GM18868 (cell line): ENCODE results near the gene CHIC1.
"Not testable (repeated sequence)": the region's sequence is repeated elsewhere in the genome, so short reads cannot be mapped to it uniquely, and the experiment has no call there.

Experiments
- ATAC-seq: cut with Tn5 transposase; IDR thresholded peaks from one replicate; pipeline ENCODE4 v1.9.1; 2021; ENCODE audit warnings: mild to moderate bottlenecking, moderate library complexity; ENCODE audit not compliant: unreplicated experiment

CHIC1 gene

DNA sequence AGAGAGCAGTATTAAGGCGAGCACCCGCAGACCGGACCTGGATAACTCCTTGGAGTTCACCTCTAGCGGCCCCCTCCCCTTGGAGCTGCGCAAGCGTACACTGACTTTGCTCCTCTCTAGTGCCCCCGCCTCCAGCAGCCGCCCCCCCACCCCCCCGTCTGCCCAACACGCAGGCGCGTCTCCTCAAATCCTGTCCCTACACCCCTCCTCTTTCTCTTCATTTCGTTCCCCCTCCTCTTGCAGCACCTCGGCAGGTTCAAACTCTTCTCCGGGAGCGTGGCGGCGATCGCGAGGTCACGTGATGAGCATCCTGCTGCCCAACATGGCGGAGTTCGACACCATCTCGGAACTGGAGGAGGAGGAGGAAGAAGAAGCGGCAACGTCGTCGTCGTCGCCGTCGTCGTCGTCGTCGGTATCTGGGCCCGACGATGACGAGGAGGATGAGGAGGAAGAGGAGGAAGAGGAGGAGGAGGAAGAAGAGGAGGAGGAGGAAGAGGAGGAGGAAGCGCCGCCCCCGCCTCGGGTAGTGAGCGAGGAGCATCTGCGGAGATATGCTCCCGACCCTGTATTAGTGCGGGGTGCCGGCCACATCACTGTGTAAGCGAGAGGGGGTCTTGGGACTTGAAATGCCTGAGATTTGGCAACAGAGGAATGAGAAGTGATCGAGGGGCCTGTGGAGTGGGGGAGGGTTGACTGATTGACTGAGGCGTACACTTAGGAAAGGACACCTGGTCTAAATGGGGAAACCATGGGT lies at the start of gene CHIC1:
TSS of gene CHIC1 (plus strand) at position 214 of the 754 bp plus-strand sequence. CDS start at position 302, 88 bp downstream.
- peak; percentile 75 for ATAC-seq

DNA sequence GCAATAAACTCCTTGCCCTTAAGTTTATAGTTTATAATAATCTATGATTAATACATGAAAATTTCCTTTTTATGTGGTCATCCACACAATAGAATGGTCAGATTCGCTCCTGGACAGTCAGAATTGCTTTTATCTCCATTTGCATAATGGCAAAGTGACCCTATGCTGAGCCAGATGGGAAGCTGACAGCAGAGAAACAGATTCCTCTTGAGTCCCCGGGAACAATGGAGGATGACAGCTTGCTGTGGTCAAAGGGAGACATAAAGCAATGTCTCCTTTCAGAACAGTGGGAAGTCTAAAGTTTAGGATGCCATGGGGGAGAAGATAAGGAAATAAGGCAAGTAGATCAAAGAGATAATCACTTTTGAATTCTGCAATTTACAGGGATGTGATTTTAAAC lies 40.2 kb upstream of the CHIC1 start:
- not testable (repeated sequence) for ATAC-seq

DNA sequence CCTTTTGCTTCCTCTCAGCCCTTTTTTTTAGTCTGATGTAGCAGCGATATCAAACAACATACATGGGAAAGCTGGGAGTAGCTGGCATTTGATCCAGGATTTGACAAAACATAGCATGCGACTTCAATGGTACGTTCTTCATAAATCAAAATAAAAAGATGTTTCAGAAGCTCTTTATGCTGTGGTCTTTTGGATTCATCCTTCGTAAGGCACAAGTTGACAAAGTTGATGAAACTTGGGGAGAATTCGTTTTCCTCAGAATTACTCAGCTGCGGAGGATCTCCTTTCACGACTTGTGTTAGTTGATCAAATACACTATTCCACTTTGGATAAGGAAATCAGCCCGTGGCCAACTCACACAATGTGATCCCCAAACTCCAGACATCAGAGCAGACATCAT lies 38.1 kb upstream of the CHIC1 start:
- ATAC-seq = no peak

DNA sequence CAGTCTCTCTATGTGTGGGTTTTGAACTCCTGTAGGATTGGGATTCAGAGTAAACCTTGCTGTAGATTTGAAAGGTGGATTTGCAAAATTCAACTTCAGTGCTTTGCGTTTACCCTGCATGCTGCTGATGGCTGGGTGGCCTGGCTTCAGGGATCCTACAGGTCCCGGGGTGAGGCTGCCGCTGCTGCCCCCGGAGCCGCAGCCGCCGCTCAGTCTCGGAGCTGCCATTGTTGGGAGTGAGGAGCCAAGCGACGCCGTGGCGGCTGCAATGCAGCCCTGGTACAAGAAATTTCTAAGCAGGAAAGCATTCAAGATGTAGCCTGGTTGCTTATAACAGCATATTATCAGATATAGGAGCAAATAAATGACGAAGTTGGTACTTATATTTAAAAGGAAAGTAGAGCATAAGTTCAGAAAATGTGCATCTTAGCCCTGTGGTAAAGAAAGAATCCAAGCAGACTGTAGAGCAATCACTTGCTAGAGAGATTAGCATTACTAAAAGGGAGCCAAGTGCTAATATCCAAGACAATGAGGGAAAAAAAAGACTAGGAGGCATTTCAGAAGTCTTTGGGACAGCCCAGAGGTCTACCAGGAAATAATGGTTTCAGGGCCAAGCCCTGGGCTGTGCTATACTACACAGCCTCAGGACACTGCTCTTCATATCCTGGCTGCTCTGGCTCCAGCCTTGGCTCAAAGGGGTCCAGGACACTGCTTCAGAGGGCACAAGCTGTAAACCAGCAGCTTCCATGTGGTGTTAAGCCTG lies 36.9 kb upstream of the CHIC1 start:
- no peak for ATAC-seq

DNA sequence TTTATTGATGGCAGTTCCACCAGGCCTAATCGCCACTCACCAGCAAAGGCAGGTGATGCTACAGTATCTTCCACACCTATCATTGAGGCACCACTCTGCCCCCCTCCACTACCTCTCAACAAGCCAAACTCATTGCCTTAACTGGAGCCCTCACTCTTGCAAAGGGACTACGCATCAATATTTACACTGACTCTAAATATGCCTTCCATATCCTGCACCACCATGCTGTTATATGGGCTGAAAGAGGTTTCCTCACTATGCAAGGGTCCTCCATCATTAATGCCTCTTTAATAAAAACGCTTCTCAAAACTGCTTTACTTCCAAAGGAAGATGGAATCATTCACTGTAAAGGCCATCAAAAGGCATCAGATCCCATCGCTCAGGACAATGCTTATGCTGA lies 31.3 kb upstream of the CHIC1 start:
- ATAC-seq = not testable (repeated sequence)

DNA sequence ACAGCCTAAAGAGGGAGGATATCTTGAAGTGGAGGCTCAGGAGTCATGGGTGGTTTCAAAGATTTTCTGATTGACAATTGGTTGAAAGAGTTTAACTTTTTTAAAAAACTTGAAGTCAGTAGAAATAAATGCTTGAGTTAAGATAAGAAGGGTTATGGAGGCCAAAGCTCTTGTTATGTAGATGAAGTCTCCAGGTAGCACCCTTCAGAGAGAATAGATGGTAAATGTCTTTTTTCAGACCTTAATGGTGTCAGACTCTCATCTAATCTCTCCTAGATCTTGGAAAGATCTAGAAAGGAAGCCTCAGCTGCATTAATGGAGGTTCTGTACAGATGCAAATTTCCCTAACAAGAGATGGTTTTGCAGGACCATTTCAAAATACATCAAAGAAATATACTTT lies 6.8 kb upstream of the CHIC1 start:
- no peak for ATAC-seq

DNA sequence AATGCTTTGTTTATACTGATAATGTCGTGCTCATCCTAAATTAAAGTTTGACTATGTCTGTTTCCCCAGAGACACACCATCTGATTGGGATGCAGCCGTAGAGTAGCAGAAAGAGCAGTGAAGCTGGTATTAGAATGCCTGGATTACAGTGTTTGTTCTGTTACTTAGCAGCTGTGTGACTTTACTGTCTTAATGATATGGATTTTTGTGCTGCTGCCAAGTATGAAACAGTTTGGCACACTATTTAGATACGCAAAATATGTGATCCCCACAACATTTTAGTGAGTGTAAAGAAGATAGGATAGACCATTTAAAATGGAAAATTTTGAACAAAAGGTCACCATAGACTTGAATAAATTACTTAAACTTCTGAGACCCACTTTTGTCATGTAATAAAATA lies 1.2 kb upstream of the CHIC1 start:
- no peak for ATAC-seq

DNA sequence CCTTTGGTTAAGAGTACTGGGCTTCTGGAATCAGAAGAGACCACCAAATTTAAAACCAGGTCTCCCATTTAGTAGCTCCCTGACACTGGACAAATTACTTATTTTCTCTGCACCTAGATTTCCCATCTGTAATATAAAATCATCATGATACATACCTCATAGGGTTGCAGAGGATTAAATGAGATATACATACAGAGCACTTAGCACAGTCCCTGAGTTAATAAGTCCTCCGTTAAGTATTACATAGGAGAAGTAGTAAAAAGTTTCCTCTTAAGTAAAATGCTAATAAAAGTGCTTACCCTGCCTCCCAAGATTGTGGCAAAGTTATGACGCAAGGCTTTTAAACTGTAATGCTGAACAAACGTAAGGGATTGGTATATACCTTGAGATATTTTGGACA lies 539 bp upstream of the CHIC1 start:
- ATAC-seq = peak; percentile 7

DNA sequence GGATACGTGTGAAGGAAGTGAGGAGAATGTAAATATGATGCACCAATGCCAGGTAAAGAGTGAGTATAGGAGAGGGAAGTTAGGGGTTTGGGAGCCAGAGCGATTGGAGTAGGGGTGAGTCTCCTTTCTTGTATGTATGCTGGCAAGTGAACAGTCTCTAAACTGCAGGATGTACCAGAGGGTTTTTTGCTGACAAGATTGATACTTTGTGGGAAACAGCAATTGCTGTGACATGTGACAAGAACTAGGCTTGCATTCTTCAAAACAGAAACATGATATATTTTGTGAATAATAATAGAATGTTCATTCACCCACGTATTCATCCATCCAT lies 706 bp downstream of the CHIC1 start:
- peak; percentile 34 for ATAC-seq

DNA sequence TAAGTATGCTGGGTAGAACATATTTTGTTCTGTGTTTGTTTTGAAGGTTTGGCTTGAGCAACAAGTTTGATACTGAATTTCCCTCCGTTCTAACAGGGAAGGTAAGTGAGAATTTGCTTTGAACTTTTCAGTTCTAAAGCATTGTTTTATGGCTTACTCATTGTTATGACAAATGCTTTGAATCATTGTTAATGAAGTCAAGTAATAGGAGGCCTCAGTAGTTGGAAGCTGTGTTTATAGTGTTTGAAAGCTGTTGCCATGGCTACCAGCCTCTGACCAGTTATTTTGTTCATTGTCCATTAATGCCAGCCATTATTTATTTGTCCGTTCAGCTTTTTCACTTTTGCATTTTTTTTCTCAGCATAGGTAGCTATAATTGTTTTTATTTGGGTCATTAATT lies 14.4 kb downstream of the CHIC1 start:
- no peak for ATAC-seq

DNA sequence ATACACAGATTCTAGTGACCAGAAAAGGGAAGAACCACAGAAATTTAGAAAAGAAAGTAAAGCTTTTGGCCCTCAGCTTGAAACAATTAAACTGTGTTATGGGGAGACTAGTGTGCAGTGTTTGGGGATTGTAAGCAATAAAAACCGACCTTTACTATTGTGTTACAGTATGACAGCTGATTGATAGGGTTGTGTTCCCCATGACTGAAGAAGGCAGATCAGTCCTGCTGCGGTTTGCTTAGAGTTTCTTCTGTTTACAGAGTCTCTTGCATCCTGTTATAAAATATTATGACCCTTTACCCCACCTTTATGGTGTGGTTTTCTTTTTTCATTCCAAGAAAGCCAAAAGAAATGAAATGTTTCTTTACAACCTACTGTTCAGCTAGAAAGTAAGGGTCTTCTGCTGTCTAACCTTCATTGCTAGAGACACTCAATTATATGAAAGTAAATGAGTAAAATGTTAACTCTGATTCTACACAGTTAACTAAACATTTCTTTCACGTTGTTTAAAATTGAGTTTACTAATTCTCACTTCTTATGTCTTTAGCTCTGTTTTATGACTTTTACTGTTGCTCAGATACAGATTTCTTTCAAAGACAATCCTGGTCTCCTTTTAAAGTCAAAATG lies 18.1 kb downstream of the CHIC1 start:
- ATAC-seq = peak; percentile 78

DNA sequence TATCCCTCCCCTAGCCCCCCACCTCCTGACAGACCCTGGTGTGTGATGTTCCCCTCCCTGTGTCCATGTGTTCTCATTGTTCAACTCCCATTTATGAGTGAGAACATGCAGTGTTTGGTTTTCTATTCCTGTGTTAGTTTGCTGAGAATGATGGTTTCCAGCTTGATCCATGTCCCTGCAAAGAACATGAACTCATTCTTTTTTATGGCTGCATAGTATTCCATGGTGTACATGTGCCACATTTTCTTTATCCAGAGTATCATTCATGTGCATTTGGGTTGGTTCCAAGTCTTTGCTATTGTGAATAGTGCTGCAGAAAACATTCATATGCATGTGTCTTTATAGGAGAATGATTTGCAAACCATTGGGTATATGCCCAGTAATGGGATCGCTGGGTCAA lies 34.8 kb downstream of the CHIC1 start:
- not testable (repeated sequence) for ATAC-seq

DNA sequence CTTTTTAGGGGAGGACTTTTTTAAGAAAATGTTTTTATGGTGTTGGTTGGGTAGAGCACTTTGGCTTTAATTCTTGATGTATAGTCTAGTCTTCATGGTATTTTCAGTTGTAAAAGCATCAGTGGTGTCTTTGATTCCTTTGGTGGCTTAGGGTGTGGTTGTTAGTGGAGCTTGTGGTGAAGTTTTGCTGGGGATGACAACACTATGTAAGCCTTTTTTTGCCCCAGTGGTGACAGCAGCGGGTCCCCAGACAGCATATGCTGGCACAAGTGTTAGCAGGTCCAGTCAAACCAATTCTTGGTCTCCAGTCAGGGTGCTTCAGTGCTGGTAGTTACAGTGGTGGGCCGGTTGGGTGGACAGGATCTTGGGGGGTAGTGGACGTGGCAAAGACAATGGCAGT lies 52.0 kb downstream of the CHIC1 start:
- ATAC-seq = no peak

DNA sequence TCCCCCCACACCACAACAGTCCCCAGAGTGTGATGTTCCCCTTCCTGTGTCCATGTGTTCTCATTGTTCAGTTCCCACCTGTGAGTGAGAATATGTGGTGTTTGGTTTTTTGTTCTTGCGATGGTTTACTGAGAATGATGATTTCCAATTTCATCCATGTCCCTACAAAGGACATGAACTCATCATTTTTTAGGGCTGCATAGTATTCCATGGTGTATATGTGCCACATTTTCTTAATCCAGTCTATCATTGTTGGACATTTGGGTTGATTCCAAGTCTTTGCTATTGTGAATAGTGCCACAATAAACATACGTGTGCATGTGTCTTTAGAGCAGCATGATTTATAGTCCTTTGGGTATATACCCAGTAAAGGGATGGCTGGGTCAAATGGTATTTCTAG lies 78.7 kb downstream of the CHIC1 start:
- not testable (repeated sequence) for ATAC-seq

DNA sequence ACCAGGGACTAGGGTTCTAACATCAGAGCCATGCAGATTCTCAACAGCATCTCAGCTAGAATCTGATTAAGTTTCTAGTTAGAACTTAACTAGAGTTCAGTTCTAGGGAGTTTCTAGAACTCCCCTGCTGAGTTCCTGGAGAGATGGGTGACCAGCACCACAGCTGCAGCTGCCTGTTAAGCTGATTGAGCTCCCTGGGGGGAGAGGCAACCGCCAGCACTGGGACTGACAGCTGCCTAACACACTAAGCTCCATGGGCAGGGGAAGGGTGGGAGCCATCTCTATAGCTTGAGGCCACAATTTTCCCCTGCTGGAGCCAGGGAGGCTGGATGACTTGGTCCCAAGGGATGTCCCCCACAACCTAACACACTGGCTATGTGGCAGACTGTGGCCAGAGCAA lies 84.2 kb downstream of the CHIC1 start:
- no peak for ATAC-seq

DNA sequence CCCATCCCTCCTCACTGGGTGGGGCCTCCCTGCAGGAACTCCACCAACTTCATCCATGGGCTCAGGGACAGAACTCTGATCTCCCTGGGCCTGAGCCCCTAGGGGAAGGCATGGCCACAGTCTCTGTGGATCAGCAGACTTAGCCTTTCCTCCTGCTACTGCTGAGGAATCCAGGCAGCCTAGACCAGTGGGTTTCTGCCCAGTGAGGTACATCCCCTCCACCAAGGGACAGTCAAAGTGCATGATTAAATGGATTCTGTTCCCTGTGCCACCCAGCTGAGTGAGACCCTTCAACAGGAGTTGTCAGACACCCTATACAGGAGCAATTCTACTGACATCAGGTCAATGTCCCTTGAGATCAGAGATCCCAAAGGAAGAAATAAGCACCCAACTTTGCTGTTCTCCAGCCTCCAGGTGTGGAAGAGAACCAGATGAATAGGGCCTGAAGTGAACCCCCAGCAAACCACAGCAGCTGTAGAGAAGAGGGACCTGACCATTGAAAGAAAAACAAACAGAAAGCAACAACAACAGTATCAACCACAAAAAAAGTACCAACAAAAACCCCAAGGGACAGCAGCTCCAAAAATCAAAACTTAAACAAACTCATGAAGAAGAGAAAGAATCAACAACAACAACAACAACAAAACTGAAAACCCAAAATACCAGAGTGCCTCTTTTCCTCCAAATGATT lies 84.8 kb downstream of the CHIC1 start:
- no peak for ATAC-seq

DNA sequence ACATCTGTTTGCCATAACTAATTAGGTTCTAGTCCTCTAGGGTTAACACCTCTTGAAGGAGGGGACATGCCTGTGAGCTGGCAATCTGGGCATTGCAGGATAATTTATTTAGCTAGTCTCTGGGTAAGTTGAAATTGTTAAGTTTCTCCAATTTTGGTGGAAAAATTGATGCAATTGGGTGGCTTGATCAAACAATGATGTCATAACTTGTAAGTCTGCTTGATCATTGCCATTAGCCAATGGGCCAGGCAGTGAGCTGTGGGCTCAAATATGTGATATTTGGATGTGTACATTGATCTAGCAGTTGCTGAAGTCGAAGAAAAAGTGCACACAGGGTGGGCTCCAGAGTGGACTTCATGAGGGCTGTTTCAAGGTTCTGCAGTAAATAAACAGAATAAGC lies 98.3 kb downstream of the CHIC1 start:
- not testable (repeated sequence) for ATAC-seq

DNA sequence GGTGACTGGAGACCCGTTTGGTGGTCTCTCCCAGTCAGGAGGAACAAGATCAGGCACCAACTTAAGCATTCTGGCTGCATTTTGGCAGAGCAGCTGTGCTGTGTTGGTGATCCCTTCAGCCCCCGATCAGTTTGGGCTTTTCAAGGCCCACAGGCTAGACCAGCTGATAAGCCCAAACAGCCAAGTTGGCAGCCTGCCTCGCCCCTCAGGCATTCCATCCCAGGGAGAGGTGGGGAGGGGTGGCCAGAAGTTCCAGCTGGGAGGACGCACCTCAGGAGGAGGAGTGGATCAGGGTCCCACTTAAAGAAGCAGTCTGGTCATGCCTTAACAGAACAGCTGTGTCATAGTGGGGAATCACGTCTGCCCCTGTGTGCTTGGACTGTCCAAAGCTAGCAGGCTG lies 105.8 kb downstream of the CHIC1 start:
- no peak for ATAC-seq

DNA sequence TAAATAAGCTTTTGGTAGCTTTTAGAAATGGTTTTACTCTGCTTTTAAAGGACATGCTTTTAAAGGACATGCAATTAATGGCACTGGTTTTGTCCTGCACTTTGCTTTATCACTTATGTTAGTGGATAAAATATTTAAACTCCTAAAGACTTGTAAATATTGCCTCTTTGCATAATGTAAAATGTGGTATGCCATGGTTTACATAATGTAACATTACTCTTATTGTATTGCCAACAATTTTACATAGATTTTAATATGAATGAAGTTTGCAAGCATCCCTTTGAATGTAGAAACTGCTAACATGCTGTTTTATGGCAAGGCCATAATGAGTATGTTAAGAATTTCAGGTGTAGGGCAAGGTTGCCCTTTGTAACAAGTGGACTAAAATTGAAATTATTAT lies 118.4 kb downstream of the CHIC1 start:
- ATAC-seq = no peak

DNA sequence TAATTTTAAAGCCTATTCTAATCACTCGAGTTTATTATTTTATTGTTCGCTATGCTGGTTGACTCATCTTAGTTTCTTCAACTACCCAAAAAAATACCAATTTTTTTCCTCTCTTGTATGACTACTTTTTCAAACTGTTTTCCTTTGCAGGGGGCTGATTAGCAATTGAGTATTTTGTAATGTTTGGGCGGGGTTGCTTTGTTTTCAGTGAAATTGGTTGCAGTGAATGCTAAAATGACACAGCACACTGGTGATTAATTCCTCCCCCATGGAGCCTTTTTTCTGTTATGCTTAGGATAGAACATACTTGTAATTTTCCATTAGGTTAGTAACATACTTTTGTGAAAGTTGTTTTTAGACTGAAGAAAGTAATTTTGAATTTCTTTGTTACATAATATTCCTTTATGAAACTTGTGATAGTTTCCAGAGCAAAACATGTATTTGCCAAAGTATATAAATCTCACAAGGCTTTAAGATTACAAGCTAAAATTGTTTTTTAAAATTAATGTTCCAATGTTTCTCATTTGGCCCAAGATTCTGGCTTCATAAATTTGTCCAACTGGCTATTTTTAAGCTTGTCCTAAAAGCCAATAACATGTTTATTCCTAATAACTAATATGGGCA lies 120.4 kb downstream of the CHIC1 start:
- ATAC-seq = no peak

DNA sequence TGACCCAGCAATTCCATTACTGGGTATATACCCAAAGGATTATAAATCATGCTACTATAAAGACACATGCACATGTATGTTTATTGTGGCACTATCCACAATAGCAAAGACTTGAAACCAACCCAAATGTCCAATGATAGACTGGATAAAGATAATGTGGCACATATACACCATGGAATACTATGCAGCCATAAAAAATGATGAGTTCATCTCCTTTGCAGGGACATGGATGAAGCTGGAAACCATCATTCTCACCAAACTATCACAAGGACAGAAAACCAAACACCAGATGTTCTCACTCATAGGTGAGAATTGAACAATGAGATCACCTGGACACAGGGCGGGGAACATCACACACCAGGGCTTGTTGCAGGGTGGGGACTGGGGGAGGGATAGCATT lies 144.0 kb downstream of the CHIC1 start:
- ATAC-seq = not testable (repeated sequence)
